Effector CD4-positive, alpha-beta T cell (primary cell): ENCODE results near the gene LPP.
"Not testable (repeated sequence)": the region's sequence is repeated elsewhere in the genome, so short reads cannot be mapped to it uniquely, and the experiment has no call there.

Experiments
- DNase-seq: peaks from one replicate; pipeline ENCODE4 v3.0.0-alpha.2; 2020

The LPP gene

GRCh38 chr3:188407158-188407880 is 253.4 kb downstream of the LPP start:
- no peak for DNase-seq

DNA sequence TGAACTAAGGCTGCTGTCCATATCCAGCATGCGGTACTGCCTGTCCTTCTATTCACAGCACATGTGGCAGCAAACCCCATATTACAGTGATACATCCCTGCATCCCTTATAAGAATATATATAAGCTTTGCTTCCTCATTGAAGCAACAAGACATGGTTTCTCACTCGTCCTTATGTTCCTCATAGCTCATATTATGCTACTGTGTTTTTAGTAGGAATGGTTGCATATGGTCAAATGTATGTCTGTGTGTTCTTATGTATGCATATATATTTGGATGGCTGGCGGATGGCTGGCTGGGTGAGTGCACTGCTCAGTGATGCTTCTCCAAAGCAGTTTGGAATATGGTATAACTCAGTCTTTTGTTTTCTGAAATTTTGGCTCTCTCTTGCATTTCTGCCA is 254.9 kb downstream of the LPP start:
- no peak for DNase-seq

DNA sequence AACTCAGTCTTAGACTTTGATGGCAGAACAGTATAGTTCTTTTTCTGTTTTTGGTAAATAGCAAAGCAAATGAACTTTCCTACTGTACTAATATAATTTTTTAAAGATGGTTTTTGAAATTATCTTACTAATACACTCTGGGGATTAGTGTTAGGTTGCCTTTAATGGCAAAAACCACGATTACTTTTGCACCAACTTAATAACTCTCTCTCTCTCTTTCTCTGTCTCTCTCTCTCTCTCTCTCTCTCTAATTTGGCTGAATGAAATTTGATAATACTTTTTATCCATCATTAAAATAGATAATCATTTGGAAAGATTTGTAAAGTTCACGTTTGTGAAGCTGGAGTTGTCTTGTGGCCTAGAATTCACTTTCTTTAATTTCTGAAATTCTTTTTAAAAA is 257.8 kb downstream of the LPP start:
- DNase-seq = no peak

GRCh38 chr3:188415196-188415595 is 261.2 kb downstream of the LPP start:
- no peak for DNase-seq

DNA sequence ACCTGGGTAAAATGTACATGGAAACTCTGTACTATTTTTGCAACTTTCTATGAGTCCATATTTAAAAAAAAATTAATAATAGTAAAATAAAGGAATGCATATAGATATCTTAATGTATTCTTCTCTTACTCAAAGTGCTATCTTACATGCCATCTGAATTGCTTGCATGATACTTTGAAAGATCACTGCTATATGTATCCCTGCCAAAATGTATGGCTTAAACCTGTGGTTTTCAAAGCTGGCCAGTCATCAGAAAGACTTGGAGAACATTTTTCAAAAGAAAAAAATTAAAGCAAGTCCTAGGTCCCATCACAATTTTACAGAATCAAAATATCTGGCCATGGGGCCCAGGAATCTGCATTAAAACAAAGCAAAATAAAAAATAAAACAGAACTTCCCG is 262.1 kb downstream of the LPP start:
- no peak for DNase-seq

- DNase-seq = no peak
These were observed 263.3 kb downstream of the LPP start for GRCh38 chr3:188417271-188417696.

GRCh38 chr3:188417766-188418165 is 263.8 kb downstream of the LPP start:
- DNase-seq = no peak

DNA sequence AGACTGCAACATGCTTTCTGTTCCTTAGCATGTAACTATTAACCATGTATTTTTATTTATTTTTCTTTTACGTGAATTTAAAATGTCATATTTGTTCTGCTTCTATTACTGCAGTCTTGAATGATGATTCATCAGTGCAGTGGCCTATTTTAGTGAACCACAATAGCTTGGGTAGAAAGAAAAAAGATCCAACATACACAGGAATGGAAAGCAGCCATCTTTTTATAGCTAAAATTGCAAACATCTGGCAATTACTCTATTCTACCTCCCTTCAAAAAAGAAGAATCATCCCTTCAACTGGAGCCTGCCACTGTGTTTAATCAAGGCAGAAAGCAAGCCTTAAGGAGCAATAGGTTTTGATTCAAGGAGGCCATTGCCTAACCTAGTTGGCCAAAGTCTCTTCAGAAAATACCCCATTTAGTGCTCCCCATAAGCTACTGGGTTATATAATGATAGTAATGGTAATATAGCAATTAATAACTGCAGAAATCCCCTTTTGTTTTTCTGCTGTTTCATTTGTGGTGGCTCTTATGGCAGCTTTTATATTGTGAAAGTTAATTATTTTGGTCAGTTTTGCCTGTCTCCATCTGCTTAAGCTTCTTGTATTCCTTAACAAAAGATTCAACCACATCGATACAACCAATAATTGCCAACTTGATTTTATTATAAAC is 267.3 kb downstream of the LPP start:
- DNase-seq = no peak

DNA sequence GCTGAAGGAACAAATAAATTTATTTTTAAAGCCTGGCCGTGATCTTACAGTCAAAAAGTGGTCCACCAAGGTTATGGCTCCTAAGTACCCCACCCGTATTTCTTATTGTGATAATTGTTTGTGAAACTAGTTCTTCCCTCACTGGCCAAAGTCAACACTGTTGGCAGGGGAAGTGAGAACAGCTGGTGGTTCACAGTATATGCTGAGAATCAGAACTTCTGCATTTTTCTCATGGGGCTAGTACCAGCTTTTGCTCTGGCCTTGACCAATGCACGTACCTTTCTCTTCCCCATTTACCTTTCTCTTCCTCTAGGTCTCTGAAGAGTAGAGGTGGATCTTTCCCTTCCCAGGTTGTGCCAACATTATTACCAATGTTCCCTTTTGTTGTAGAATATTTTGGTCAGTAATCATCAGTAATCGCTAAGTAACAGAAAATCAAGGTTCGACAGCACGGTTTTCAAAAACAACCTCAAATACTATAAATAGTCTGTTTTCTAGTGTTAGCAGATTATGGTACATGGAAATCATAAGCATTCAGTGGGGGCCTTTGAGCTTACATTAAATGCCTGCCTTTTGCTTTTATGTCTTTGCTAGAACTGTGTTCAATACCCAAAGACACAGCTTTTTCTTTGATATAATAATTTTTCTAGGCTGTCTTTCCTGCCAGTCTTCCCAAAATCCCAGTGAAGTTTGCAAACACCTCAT is 268.0 kb downstream of the LPP start:
- no peak for DNase-seq

DNA sequence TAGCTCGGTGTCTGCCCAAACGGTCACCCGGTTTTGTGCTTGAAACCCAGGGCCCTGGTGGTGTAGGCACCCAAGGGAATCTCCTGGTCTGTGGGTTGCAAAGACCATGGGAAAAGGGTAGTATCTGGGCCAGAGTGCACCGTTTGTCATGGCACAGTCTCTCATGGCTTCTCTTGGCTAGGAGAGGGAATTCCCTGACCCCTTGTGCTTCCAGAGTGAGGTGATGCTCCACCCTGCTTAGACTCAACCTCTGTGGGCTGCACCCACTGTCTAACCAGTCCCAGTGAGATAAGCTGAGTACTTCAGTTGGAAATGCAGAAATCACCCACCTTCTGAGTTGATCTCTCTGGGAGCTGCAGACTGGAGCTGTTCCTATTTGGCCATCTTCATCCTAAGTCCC is 274.0 kb downstream of the LPP start:
- not testable (repeated sequence) for DNase-seq

DNA sequence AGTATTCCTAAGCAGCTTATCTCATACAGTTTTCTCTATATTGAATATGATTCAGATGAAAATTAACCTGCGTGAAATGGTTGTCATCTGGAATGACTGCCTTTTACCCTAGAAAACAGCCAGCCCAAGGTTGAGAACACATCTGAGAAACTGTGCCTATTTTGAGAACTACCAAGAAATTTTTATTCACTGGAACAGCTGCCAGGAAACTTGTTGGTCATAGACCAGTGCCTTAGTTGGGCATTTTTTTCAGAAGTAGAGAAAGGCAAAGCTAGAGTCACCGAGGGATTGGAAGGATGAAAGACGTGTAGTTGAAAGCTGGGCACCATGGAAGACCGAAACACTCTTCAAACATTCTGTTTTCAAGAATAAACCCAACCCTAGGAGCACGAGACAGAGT is 277.1 kb downstream of the LPP start:
- DNase-seq = no peak

DNA sequence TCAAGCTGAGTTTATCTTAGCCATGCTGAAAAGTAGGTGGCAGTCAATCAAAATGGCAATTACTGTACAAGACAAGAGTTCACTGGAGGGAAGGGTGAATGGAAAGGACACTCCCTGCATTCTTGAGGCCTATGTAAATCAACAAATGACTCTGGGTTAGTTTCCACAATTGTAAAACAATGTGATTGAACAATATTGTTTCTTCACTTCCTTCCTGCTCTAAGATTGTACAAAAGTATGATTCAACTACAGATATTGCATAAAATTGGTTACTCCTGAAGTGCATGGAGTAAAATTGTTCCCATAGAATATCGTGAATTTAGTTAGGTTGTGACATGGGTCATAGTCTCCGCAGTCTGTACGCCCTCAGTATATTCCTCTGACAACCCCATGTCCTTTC is 277.6 kb downstream of the LPP start:
- DNase-seq = no peak

DNA sequence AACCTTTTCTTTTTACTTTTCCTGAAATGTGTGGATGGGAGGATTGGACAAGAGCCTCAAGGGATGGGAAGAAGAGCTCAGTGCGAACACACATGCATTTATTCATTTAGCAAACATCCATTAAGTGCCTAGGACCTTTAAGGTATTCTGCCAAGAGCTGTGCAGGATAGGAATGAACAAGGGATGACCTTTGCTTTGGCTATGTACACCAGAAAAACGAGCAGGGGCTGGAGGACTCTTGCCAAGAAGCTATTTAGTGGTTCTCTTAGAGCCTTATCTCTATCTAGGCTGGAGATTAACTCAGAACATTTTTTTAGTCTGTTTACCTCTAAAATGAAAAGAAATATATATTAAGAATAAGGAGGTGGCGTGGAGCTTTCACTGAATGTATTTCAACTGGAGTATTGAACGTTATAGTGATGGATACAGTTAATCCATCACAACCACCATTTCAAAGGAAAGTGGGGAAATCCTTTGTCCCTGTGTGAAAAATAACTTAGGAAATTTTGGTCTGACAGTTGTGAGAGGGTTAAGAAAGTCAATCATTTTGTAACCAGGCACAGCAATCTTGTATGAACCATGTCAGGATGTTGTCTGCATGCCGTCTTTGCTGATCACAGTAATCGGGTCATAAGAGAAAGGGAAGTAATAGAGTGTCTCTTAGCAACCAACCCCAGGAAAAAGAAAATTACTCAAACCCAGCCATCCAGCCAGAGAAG is 279.0 kb downstream of the LPP start:
- DNase-seq = no peak

- no peak for DNase-seq
These were observed 279.7 kb downstream of the LPP start for GRCh38 chr3:188433521-188434150.

DNA sequence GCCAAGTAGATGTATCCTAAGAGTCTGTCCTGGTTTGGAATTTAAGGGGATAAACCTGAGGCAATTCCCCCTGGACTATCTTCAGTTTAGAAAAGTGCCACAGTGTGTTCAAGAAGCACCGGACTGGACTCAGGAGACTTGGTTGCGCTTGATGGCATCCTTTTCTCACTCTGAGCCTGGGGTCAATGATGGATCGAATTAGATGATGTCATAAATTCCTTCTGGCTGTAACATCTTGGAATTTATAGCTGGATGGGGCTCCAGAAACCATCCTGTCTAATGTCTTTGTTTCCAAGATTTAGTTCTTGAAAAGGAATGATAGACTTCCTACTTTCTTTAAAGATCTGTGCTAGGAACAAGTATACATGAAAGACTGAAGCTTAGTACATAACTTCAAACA is 280.6 kb downstream of the LPP start:
- no peak for DNase-seq

DNA sequence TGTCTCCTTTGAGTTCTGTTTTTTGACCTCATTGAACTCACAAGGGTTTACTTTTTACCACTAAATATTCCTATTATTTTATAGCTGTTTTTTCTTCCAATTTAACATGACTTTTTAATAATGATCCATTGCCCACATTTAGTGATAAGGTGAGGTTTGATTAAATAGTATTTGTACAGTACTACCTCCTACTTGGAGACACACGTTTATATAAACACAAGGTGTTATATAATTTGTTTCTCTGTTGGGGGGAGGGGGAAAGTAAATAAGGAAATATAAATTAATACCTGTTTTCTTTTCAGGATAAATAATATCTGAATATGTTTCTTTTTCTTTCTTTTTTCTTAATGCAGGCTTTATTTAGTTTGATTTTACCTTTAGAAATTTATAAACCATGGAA is 281.3 kb downstream of the LPP start:
- DNase-seq = no peak

GRCh38 chr3:188437926-188438325 is 284.0 kb downstream of the LPP start:
- no peak for DNase-seq

GRCh38 chr3:188439080-188439479 is 285.1 kb downstream of the LPP start:
- peak; percentile 6 for DNase-seq

DNA sequence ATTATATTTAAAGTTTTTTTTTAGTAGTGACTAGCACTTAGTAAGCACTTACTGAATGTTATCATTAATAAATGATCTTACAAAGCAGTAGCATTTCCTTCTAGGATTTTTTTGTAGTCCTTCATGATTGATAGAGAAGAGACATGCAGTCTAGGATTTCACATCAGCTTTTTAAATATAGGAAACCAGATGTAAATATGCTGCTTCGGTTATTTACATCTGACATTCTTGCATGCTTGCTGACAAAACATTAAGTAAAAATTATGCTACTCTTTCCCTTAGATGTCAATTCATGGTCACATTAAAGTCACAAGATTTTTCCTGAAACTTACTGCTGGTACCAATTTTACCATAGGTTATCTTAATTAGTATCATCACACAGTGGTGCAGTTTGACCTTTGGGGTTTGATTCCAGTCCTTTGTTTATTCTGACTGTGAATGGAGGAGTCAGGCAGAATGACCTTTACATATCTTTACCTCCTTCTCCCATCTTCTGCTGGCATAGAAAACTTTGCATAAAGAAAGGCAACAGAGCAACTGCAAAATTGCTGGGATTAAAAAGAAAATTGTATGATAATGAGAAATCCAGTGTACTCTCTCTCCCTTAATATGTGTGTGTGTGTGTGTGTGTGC is 286.5 kb downstream of the LPP start:
- DNase-seq = no peak

DNA sequence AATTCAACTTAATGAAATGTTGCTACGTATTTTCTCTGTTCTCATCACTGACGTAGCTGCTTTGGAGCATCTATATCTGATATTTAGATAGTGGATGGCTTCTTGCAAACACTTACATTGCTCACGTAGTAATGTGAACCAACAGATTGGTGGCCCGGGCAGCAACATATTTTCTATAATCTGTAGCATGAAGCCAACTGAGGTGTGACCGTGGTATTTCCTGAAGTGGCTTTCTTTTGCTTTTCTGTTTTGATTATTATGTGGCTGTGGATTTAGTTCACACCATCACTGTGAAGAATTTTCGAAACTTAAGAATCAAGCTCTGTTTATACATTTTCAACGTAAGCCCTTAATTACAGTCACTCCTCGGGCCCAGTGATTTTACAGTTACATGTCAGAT is 288.5 kb downstream of the LPP start:
- DNase-seq = no peak

- not testable (repeated sequence) for DNase-seq
These were observed 291.2 kb downstream of the LPP start for GRCh38 chr3:188445175-188445574.

DNA sequence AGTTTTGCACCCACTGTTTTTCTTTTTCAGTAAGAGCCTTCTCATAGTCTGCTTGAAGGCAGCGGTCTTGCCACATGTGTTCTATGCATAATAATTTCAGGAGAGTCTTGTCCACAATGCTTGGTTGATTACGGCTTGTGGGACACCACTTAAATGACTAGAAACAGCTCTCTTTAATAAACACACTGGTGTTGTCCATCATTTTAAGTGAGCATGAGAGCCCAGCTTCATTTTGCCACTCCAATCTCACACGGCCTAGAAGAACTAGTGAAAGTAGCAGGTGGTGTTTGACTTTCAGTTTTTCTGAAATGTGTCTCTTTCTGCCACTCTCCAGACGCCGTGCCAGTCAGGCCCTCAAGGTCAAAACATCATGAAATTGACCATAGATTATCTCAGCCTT is 292.1 kb downstream of the LPP start:
- DNase-seq = no peak
